ENCODE results near the gene GGCX.

DNA sequence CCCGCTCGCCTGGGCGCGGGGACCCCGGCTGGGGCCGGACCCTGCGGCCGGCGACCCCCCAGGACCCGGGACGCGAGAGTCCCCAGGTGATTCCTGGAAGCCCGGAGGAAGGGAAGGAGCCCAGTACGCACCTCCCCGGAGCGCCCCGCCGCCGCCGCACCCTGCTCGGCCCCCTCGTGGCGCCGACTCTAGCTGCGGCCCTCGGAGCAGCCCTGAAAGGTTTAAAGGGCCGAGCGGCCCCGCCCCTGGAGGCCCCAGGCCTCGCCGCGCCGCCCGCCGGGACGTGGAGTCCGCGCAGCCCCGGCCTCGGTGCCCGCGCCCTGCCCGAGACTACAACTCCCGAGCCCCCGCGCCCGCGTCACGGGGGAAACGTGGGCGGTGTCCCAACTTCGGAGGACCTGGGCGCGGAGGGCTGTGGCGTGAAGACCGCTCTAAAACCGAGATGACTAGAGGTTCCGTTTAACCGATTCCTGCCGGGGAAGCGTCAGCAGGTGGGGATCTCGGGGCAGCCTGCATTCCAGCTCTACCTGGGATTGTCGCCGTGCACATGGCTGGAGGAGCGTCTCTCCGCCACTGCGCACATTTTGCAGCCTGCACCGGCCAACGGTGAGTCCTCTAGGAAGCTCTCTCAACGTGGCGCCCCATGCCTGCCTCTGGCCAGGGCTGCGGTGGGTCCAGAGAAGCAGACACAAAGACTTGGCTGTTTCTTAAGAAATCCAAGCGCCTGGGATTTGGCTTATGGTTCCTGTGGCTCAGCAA is 41.4 kb upstream of the GGCX start, which contains the start of gene TMEM150A:
- TF ChIP-seq GATA2 (IDR thresholded peaks at IDR 0.05; ENCODE audit: insufficient read depth, insufficient read length, low read depth, low read length) (no peak), POLR2A (IDR thresholded peaks at IDR 0.05; ENCODE audit: low read depth, low read length) (peak; percentile 87), EZH2 (IDR thresholded peaks at IDR 0.05; ENCODE audit: borderline replicate concordance, low read depth, low read length, severe bottlenecking) (no peak), POLR2AphosphoS5 (IDR thresholded peaks at IDR 0.05; ENCODE audit: insufficient read depth, low read depth, low read length) (peak; percentile 85), JUN (IDR thresholded peaks at IDR 0.05; ENCODE audit: borderline replicate concordance, insufficient read depth, insufficient read length, low read depth) (no peak)
- TF ChIP-seq, protein P1, sequence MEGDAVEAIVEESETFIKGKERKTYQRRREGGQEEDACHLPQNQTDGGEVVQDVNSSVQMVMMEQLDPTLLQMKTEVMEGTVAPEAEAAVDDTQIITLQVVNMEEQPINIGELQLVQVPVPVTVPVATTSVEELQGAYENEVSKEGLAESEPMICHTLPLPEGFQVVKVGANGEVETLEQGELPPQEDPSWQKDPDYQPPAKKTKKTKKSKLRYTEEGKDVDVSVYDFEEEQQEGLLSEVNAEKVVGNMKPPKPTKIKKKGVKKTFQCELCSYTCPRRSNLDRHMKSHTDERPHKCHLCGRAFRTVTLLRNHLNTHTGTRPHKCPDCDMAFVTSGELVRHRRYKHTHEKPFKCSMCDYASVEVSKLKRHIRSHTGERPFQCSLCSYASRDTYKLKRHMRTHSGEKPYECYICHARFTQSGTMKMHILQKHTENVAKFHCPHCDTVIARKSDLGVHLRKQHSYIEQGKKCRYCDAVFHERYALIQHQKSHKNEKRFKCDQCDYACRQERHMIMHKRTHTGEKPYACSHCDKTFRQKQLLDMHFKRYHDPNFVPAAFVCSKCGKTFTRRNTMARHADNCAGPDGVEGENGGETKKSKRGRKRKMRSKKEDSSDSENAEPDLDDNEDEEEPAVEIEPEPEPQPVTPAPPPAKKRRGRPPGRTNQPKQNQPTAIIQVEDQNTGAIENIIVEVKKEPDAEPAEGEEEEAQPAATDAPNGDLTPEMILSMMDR (IDR thresholded peaks at IDR 0.05; ENCODE audit: extremely low read depth in 1 of 2, insufficient read depth in 1 of 2, low read depth in 1 of 2, low read length in 2 of 2), result peak; percentile 32 to 51
- TF ChIP-seq, protein P2, sequence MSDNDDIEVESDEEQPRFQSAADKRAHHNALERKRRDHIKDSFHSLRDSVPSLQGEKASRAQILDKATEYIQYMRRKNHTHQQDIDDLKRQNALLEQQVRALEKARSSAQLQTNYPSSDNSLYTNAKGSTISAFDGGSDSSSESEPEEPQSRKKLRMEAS (IDR thresholded peaks at IDR 0.05; ENCODE audit: insufficient read depth, insufficient read length), result peak; percentile 3
